DMS 273 (cell line): ENCODE results near the gene GGN.
"Not testable (repeated sequence)": the region's sequence is repeated elsewhere in the genome, so short reads cannot be mapped to it uniquely, and the experiment has no call there.

ENCODE experiments used
- DNase-seq: peaks from one replicate; lab custom pipeline; 2025; ENCODE audit not compliant: unreplicated experiment; lab: John Stamatoyannopoulos, UW

Gene GGN

GRCh38 chr19:38362946-38363688, 24.7 kb downstream of the GGN start:
- not testable (repeated sequence) for DNase-seq

DNA sequence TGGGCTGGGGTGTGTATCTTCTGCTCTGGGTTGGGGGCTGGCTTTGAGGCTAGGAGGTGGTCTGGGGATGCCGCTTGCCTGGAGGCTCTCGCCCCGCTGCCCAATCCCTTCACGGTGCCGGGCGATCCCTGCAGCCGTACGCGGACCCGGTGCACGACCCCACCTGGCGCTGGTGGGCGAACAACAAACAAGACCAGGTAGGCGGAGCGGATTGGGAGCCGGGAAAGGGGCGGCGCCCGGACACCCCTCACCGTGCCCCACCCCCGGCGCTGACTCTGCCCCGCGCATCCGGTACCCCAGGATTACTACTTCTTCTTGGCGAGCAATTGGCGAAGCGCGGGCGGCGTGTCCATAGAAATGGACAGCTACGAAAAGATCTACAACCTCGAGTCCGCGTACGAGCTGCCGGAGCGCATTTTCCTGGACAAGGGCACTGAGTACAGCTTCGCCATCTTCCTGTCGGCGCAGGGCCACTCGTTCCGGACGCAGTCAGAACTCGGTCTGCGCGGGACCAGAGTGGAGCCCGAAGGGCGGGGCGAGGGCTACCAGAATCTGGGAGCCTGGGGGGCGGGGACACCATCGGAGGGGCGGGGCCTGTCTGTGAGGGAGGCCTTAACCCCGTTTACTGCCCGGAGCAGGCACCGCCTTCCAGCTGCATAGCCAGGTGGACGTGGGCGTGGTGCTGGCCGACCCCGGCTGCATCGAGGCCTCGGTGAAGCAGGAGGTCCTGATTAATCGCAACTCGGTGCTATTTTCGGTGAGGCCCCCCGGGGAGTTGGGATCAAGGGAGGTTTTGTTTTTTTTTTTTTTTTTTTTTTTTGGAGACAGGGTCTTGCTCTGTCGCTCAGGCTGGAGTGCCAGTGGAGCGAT, 25.5 kb downstream of the GGN start:
- peak; percentile 95 for DNase-seq

- DNase-seq: peak; percentile 95
Observed at GRCh38 chr19:38361633-38362075, 26.2 kb downstream of the GGN start.

GRCh38 chr19:38360839-38361631, 26.8 kb downstream of the GGN start:
- DNase-seq: no peak

DNA sequence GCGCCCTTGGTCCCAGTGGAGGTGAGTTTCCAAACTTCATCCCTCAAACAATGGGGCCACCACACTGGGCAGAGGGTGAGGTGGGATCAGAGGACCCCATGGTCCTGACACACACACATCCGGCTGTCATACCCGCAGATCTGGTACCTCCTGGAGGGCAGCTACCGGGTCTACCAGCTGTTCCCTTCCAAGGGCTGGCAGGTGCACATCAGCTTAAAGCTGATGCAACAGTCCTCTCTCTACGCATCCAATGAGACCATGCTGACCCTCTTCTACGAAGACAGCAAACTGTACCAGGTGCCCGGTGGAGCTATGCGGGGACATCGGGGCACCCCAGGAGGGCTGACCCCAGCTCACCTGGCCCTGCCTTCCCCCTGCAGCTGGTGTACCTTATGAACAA, 27.5 kb downstream of the GGN start:
- DNase-seq: peak; percentile 47

DNA sequence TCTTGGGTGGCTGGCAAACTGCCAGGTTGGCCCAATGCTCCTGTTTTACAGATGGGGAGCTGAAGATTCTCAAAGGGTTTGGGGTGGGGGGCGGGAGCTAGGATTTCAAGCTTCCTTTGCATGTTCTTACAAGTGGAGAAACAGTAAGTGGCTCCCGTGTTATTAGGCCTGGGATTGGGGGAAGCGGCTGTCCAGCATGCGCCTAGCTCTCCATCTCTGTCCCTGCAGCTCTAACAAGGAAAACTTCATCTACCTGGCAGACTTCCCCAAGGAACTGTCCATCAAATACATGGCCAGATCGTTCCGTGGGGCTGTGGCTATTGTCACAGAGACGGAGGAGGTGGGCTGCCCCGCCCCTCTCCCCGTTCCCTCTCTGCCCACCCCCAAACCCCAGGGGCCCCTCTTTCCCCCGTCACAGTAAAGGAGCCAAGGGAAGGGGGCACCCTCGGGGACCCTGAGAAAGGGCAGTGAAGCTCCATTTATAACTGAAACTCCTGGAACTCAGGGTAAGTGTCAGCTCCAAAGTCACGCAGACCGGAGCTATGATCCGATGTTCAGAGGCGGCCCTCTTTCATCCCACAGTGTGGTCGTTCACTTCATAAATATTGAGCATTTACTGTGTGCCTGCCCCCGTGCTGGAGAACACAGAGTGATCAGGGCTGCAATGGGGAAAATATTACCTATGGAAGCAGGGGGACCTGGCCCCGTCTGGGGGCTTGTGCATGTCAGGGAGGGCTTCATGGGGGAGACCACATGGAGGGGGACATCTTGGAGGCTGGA, 28.4 kb downstream of the GGN start:
- no peak for DNase-seq

GRCh38 chr19:38358071-38358470, 29.8 kb downstream of the GGN start:
- no peak for DNase-seq

GRCh38 chr19:38355728-38356725, 31.8 kb downstream of the GGN start:
- DNase-seq: no peak

DNA sequence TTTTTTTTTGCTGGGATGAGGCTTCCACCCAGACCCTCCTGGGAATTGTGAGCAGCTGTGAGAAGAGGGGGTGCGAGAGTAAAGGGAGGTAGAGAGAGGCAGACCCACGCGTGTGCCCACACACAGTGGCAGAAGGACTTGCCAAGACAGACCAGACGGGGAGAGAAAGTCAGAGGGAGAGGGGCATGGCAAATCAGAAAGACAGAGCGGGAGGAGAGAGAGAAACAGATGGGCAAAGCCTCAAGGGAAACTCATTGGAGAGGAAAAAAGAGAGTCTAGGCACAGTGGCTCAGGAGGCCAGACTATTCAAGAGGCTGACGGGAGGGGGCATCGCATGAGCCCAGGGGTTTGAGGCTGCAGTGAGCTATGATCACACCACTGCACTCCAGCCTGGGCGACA, 35.2 kb downstream of the GGN start:
- DNase-seq: peak; percentile 89

- DNase-seq: peak; percentile 60
Observed at GRCh38 chr19:38351865-38352395, 35.9 kb downstream of the GGN start.

DNA sequence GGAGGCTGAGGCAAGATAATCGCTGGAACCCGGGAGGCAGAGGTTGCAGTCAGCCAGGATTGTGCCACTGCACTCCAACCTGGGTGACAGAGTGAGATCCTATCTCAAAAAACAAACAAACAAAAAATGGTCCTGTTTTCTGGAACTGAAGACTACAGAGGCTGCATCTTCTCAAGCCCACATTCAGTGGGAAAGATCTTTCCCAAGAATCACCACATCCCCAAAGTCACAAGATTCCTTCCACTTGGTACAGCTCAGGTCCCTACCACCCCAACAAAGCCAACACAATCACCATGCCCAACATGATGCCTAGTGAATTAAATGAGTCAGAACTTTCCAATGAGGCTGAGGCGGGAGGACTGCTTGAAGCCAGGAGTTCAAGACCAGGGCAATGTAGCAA, 37.0 kb downstream of the GGN start:
- no peak for DNase-seq

DNA sequence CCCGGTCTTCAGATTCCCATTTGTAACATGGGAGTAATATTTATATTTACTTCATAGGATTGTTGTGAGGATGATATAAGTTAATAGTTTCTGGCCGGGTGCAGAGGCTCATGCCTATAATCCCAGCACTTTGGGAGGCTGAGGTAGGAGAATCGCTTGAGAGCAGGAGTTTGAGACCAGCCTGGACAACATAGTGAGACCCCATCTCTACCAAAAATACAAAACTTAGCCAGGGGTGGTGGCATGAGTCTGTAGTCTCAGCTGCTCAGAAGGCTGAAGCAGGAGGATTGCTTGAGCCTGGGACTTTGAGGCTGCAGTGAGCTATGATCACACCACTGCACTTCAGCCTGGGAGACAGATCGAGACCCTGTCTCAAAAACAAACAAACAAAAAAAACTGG, 41.0 kb downstream of the GGN start:
- no peak for DNase-seq

GRCh38 chr19:38340927-38341326, 46.9 kb downstream of the GGN start:
- no peak for DNase-seq

DNA sequence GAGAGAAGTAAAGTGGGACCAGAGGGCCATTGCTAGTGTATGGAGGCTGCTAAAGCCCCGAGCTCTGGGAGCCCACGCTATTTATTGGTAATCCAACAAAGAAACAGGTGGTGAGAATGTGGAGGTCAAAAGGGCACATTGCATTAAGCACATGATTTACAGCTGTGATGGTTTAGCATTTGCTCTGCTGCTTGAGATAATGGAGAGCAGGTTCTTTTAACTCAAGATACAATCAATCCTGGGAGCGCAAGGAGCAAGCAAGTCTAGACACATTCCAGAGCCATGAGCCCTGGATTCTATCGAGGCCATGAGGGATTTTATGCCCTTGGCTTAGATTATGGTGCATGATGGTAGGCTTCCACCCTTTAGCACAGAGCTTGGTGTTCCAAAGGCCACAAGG, 48.8 kb downstream of the GGN start:
- peak; percentile 59 for DNase-seq

DNA sequence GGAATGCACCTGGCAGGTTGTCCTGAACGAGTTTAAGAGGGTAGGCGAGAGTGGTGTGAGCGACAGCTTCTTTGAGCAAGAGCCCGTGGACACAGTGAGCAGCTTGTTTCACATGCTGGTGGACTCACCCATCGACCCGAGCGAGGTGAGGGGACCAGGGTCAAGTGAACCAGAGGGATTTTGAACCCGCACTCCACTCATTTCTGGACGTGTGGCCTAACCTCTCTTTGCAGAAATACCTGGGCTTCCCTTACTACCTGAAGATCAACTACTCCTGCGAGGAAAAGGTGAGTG, 50.5 kb downstream of the GGN start:
- DNase-seq: no peak

- peak; percentile 97 for DNase-seq
Observed at GRCh38 chr19:38336638-38337359, 51.0 kb downstream of the GGN start.

GRCh38 chr19:38335949-38336637, 51.7 kb downstream of the GGN start:
- peak; percentile 97 for DNase-seq
